ENCODE data around the gene TMEM200C. TPM values are rescaled to one million over a fixed set of nuclear protein-coding genes. Genes with fewer than 3 reads are reported as not detected.

The TMEM200C gene
- total and polyA plus RNA-seq, 2 donors (not counting 3 experiments of a cell fraction or from before 2014, with no cell fraction given) = 0.07 TPM; not detected in 1

- POLR2A ChIA-PET = no interaction called here
- H3K79me2 ChIP-seq (ENCODE audit: control insufficient read depth, insufficient read depth, low read length) = no peaks in the 10 kb centered on the region
Measured at GRCh38 chr18:5903386-5903785, 8.1 kb upstream of the TMEM200C start.

More at GRCh38 chr18:5903386-5903785, 8.1 kb upstream of the TMEM200C start:
- H3K4me2 ChIP-seq (ENCODE audit: insufficient read depth, low read length) = no peak overlapping the region
- CTCF ChIA-PET = interaction anchor here (1.1 to 1.4 kb wide), 2 partner anchors 13 to 35 kb away, joined by 3 to 7 read pairs; no protein-coding TSS in a partner anchor
- no TSS peak for BruUV-seq (replicated peaks)
- no peak overlapping the region for H3K4me3 ChIP-seq (replicated peaks in 1 of 3; ENCODE audit: insufficient read depth in 1 of 3, low read depth in 1 of 3, low read length in 3 of 3)
- dilution Hi-C loops (cut with MboI; ENCODE audit: extremely low pct_ligation_motif_present, low sequenced_read_pairs) = no loop called here
- intact Hi-C loops (cut with micrococcal nuclease) = no loop called here
- no peak overlapping the region for H3K9ac ChIP-seq (replicated peaks; ENCODE audit: extremely low read depth, insufficient read depth, low read length)
- H3K4me1 ChIP-seq (ENCODE audit: control insufficient read depth, extremely low read depth, insufficient read depth, low read length) = no peaks in the 10 kb centered on the region
- no peaks in the 10 kb centered on the region for H3K36me3 ChIP-seq (ENCODE audit: control insufficient read depth in 2 of 2, extremely low read depth in 1 of 2, insufficient read depth in 2 of 2, low read length in 2 of 2)
- H3K27ac ChIP-seq (ENCODE audit: insufficient read depth, low read depth, low read length) = no peak overlapping the region
- H3K9me1 ChIP-seq (replicated peaks; ENCODE audit: control insufficient read depth, extremely low read depth, insufficient read depth, low read length) = no peaks in the 10 kb centered on the region
- H3K27me3 ChIP-seq (ENCODE audit: control insufficient read depth in 2 of 2, insufficient read depth in 2 of 2, low read length in 2 of 2) = peaks cover 0 to 4% of the 10 kb centered on the region in 2 experiments
- H2AFZ ChIP-seq (ENCODE audit: low read depth, low read length) = no peak overlapping the region
- FAIRE-seq (no peak), DNase-seq (ENCODE audit: low read depth, low spot score) (no peak)
- no peaks in the 10 kb centered on the region for H3K9me3 ChIP-seq (replicated peaks; ENCODE audit: control insufficient read depth, insufficient read depth, low read length)
- TF ChIP-seq POLR2AphosphoS5 (IDR thresholded peaks at IDR 0.05; ENCODE audit: insufficient read depth, low read depth, low read length) (no peak), GATA2 (IDR thresholded peaks at IDR 0.05; ENCODE audit: insufficient read depth, insufficient read length, low read depth, low read length) (no peak), MAX (IDR thresholded peaks at IDR 0.05; ENCODE audit: insufficient read depth, insufficient read length) (no peak), CTCF (IDR thresholded peaks at IDR 0.05; ENCODE audit: extremely low read depth in 1 of 2, insufficient read depth in 1 of 2, low read depth in 1 of 2, low read length in 2 of 2) (no peak), MYC (IDR thresholded peaks at IDR 0.05; ENCODE audit: low read depth, low read length) (no peak), JUN (IDR thresholded peaks at IDR 0.05; ENCODE audit: borderline replicate concordance, insufficient read depth, insufficient read length, low read depth) (no peak), POLR2A (IDR thresholded peaks at IDR 0.05; ENCODE audit: low read depth, low read length) (no peak), EZH2 (IDR thresholded peaks at IDR 0.05; ENCODE audit: borderline replicate concordance, low read depth, low read length, severe bottlenecking) (no peak), FOS (IDR thresholded peaks at IDR 0.05; ENCODE audit: borderline replicate concordance, insufficient read depth, low read length) (no peak)
- no peaks in the 10 kb centered on the region for H4K20me1 ChIP-seq (replicated peaks; ENCODE audit: control insufficient read depth, extremely low read depth, insufficient read depth, low read length)
